Natural killer cell treated with Interleukin-12 subunit alpha and Interleukin-12 subunit beta and Interleukin-15 and Interleukin-18, amount 100 ng/mL, for 72 hours (primary cell): ENCODE measurements around the gene ZRANB2. TPM values are rescaled to one million over a fixed set of nuclear protein-coding genes. Genes with fewer than 3 reads are reported as not detected.

Experiments
- ATAC-seq, 2 donors: fragments of 150-1000 bp; cut with Tn5 transposase in 1 of 2; sonication (Bioruptor Pico), chemical (Tn5 transposase) in 1 of 2; 2 replicates each; pipeline ENCODE4 v1.10.0; 2021
- DNase-seq: peaks from one replicate; pipeline ENCODE4 v3.0.0; 2022; ENCODE audit warnings: low spot score
- H3K27ac Mint-ChIP-seq, 2 donors: 1 replicate in 1 of 2; 2 replicates in 1 of 2; pipeline ENCODE4 v1.8.0; 2022; ENCODE audit warnings: mixed read lengths in 2 of 2, mild to moderate bottlenecking in 1 of 2, moderate library complexity in 1 of 2
- H3K27me3 Mint-ChIP-seq, 2 donors: 1 replicate in 1 of 2; 2 replicates in 1 of 2; pipeline ENCODE4 v1.8.0; 2022; ENCODE audit warnings: mixed read lengths in 2 of 2
- H3K36me3 Mint-ChIP-seq: one replicate; pipeline ENCODE4 v1.8.0; 2022; ENCODE audit warnings: mixed read lengths
- H3K4me1 Mint-ChIP-seq, 2 donors: 1 replicate in 1 of 2; 2 replicates in 1 of 2; pipeline ENCODE4 v1.8.0; 2022; ENCODE audit warnings: low read depth in 2 of 2, mixed read lengths in 2 of 2, mild to moderate bottlenecking in 1 of 2
- H3K4me3 Mint-ChIP-seq: one replicate; pipeline ENCODE4 v1.8.0; 2022; ENCODE audit warnings: mixed read lengths
- H3K9me3 Mint-ChIP-seq: 2 replicates; pipeline ENCODE4 v1.8.0; 2022; ENCODE audit warnings: mixed read lengths
- total RNA-seq, 2 donors: library from RNA; stranded (reverse); gene quantifications; one replicate each; pipeline ENCODE4 v1.2.3, GENCODE V29; 2022

The ZRANB2 gene
- total RNA-seq, 2 donors from 2014 or later, result 96.0 to 116 TPM

DNA sequence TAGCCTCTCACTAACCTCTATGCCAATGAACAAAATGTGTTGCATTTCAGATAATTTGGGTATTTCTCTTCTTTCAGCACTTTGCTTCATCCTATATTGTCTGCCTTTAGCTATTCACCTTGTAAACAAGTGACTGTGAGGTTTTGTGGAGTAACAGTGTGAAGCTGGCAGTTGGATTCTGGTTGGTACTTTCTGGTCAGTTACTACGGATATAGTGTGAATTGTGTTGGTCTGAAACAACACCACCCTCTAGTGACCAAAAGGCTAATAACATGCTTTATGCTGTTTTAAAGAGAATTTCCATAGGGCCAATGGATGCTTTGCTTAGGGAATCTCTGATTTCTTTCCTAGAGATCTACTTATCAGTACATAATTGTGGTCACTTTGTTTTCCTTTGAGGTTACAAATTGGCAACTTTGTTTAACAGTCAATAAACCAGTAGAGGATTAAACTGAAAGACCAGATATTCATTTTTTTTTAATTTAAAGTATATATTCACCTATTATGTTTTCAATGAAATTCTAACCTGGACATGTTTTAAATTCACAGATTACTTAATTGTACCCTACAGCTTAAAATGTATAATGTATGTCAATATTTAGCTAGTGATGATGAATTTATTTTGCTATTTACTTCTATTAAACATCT is 30.8 kb downstream of the ZRANB2 start:
- Mint-ChIP-seq H3K4me1 (peaks cover 22 to 27% of the 10 kb centered on the region in 2 donors), H3K9me3 (no peaks in the 10 kb centered on the region), H3K4me3 (peak overlapping the region; percentile 18), H3K27me3 (peaks cover 12 to 33% of the 10 kb centered on the region in 2 donors), H3K36me3 (no peaks in the 10 kb centered on the region), H3K27ac (no peak overlapping the region)
- ATAC-seq, result peak in 1 of 2 donors; percentile 37
- no peak for DNase-seq

DNA sequence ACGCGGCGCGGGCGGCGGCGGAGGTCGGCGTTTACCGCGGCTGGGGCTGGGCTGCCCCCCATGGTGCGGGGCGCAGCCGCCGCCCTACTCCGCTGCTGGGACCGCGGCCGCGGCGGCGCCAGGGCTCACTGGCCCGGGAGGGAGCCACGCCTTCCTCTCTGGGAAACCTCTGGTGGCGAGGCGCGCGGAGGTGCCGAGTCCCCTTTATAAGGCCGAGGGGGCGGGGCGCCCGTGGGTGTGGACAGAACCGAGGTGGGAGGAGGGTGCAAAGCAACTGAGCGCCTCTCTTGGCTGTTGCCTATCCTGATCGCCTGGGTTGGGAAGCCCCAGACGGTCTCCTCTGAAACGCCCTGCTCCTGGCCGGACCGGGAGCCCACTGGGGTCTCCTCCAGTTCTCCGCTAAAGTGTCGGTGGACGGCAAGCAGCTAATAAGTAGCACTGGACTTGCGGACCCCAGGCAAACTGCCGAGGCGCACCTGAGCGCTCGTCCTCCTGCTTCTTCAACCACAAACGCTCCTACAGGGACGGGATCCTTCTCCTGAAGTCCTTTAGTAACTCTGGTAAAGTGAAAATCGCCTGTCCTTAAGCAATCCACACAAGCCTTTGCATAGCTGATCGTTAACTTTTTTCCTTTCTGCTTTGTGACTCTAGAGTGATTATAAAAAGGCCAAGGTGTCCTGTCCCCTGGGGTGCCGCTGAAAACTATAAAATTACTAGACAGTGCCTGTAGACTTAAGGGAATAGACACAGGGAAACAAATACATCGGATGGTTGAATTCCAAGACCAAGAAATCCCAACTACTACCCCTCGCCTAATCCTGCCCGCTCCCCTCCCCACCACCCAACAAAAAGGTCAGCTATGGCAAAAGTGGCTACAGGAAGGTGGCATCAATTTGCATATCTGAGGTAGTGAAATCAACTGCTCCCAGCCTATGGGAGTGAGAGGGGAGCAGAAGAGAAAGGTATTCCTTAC is 32.9 kb downstream of the ZRANB2 start, which contains the start of gene PTGER3:
TSS of gene PTGER3 (minus strand) at position 182 of the 973 bp plus-strand sequence. CDS start 239 bp downstream, outside the sequence.
- Mint-ChIP-seq H3K4me1 (peaks cover 22 to 27% of the 10 kb centered on the region in 2 donors), H3K9me3 (no peaks in the 10 kb centered on the region), H3K27ac (peak within 1 kb of the TSS; percentile 66 to 90), H3K36me3 (no peaks in the 10 kb centered on the region), H3K27me3 (peaks cover 12 to 38% of the 10 kb centered on the region in 2 donors), H3K4me3 (peak within 1 kb of the TSS; percentile 90)
- DNase-seq, result peak; percentile 91
- ATAC-seq, result peak; percentile 83 to 92

DNA sequence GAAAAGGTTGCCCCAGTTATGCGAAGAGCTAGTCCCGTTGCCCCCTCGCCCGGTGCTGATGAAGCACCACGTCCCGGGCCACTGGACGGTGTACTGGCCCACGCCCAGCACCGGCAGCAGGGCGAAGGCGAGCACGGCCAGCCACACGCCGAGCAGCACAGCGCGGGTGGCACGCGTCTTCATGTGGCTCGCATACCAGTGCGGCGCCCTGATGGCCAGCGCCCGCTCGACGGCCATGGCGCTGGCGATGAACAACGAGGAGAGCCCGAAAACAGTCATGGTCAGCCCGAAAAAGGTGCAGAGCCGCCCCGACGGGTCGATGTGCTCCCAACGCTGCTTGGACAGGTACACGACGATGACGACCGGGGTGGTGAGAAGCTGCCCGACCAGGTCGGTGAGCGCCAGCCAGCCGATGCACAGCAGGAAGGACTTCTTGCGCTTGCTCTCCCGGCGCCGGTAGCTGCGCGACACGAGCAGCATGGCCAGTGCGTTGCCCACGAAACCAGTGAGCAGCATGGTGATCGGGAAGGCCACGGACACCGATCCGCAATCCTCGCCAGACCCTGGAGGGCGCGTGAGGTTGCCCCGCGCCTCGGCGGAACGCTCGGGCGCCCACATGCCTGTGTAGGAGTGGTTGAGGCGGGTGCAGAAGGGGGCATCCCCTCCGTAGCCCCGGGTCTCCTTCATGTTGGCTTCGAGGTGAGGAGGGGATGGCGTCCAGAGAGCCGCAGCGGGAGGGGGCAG is 33.8 kb downstream of the ZRANB2 start:
- Mint-ChIP-seq H3K9me3 (no peaks in the 10 kb centered on the region), H3K4me1 (peaks cover 22 to 27% of the 10 kb centered on the region in 2 donors), H3K4me3 (peak overlapping the region; percentile 90), H3K27ac (peak overlapping the region; percentile 66 to 90), H3K36me3 (no peaks in the 10 kb centered on the region), H3K27me3 (peaks cover 12 to 38% of the 10 kb centered on the region in 2 donors)
- DNase-seq (peak; percentile 75), ATAC-seq (peak; percentile 72 to 85)

DNA sequence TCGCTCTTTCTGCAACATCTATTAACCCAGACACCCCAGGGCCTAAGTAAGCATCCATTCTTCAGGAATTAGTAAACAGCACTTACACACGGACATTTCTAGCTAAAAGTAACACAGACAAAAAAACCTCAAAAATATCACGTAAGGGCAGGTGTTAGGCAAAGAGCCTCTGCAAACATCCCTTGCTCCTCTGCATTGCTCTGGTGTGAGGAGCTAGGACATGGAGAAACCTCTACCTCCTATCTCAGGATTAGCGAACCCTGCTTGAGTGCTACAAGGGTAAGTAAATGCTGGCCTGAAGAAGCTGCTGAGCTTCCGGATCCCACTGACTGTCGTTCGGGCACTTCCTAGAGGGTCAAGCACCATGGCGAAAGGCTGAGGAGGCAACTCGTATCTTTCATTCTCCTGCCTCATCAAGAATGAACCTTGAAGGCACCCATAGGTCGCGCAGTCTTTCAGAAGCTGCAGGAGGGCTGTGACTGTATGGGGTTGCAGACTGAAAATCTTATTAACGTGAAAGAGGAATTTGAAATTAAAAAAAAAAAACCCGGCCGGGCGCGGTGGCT is 35.3 kb downstream of the ZRANB2 start:
- Mint-ChIP-seq H3K27me3 (peaks cover 8 to 31% of the 10 kb centered on the region in 2 donors), H3K9me3 (no peaks in the 10 kb centered on the region), H3K27ac (peak overlapping the region; percentile 31 to 66), H3K4me3 (peak overlapping the region; percentile 90), H3K4me1 (peaks cover 24 to 41% of the 10 kb centered on the region in 2 donors), H3K36me3 (no peaks in the 10 kb centered on the region)
- DNase-seq (no peak), ATAC-seq (no peak)

DNA sequence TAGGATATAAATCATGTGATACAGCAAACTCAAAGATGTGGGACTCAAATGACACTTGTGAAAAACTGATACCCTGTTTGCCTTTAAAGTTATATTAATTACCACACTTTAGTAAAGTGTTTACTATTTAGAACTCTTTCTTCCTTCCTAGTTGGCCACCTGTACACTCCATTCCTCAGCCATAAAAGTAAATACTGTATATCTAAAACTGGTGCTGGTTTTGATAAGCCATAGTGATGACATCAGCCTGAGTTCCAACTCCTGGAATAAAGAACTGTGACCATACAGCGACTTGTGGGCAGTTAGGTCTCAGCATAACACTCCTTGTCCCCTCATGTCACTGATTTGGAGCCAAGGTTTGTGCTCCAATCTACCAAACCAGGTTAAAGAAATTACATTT is 36.0 kb downstream of the ZRANB2 start:
- ATAC-seq, result no peak
- Mint-ChIP-seq H3K4me3 (peak overlapping the region; percentile 90), H3K27ac (peak overlapping the region in 1 of 2 donors; percentile 31), H3K27me3 (peaks cover 9 to 32% of the 10 kb centered on the region in 2 donors), H3K36me3 (no peaks in the 10 kb centered on the region), H3K4me1 (peaks cover 25 to 42% of the 10 kb centered on the region in 2 donors), H3K9me3 (no peaks in the 10 kb centered on the region)
- DNase-seq, result no peak

DNA sequence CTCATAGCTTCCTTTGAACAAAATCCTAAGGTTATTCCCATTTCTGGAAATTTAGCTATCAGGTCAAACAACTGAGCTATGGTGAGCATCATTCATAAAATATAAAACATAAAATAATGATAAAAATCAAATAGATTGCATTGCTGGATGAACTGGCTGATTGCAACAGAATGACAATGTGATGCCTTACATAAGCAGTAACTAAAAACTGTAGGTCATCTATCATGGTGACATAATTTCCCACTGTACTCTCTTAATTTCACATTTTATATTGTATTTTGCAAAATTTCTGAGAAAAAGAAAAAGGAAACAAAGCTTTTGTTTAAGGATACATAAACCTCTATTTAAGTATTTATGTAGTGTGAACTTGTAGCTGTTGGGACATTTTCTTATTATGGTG is 37.8 kb downstream of the ZRANB2 start:
- no peak for ATAC-seq
- Mint-ChIP-seq H3K36me3 (peaks cover 6% of the 10 kb centered on the region), H3K27ac (no peak overlapping the region), H3K9me3 (no peaks in the 10 kb centered on the region), H3K4me3 (peak overlapping the region; percentile 17), H3K27me3 (peaks cover 10 to 35% of the 10 kb centered on the region in 2 donors), H3K4me1 (peaks cover 27 to 45% of the 10 kb centered on the region in 2 donors)
- no peak for DNase-seq

DNA sequence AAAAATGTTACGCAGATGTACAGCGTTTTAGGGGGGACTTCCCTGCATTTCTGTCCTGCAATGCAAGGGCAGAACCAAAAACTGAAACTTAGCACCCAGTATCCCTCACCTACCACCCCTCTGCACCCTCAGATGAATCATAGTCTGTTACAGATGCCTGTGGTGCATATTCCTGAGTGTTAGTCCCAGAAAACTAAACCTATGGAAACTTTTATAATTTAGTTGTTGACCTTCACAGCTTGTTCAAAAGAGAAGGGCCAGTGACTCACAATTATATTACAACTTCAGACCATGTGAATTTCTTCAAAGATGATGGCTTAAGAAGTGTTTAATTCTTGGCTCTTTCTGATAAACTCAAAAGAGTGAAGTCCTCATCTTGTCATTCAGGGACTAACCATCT is 39.0 kb downstream of the ZRANB2 start:
- peaks cover 19 to 47% of the 10 kb centered on the region in 2 donors for H3K4me1 Mint-ChIP-seq
- H3K36me3 Mint-ChIP-seq, result peaks cover 6% of the 10 kb centered on the region
- peaks cover 10 to 35% of the 10 kb centered on the region in 2 donors for H3K27me3 Mint-ChIP-seq
- H3K27ac Mint-ChIP-seq, result peak overlapping the region; percentile 2 to 73
- H3K9me3 Mint-ChIP-seq, result no peaks in the 10 kb centered on the region
- ATAC-seq, result peak in 1 of 2 donors; percentile 73
- DNase-seq, result no peak
- H3K4me3 Mint-ChIP-seq, result peak overlapping the region; percentile 16

DNA sequence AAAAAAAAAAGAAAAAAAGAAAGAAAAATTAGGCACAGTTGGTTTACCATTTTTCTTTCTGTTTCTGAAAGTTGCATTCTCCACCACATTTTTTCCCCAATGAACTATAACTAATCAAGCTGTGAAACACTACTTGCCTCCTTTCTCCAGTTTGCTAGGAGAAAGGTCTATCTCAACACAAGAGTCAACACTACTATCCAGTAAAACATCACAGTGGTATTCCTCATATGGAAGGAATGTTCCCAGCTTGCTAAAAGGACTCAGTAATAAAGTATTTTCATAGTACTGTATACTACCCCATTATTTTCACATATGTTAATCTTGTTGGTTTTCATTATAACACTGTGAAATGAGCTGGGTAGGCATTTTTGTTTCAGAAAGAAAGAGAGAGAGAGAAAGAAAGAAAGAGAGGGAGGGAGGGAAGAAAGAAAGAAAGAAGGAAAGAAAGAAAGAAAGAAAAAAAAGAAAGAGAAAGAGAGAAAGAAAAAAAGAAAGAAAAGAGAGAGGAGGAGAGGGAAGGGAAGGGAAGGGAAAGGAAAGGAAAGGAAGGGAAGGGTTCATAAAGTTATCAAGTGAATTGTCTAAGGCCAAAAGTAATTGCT is 41.1 kb downstream of the ZRANB2 start:
- ATAC-seq, result no peak
- H3K27ac Mint-ChIP-seq, result peak overlapping the region in 1 of 2 donors; percentile 73
- H3K36me3 Mint-ChIP-seq, result peaks cover 15% of the 10 kb centered on the region
- no peaks in the 10 kb centered on the region for H3K9me3 Mint-ChIP-seq
- peak overlapping the region; percentile 8 for H3K4me3 Mint-ChIP-seq
- H3K4me1 Mint-ChIP-seq, result peaks cover 22 to 43% of the 10 kb centered on the region in 2 donors
- peaks cover 10 to 26% of the 10 kb centered on the region in 2 donors for H3K27me3 Mint-ChIP-seq
- DNase-seq, result no peak

DNA sequence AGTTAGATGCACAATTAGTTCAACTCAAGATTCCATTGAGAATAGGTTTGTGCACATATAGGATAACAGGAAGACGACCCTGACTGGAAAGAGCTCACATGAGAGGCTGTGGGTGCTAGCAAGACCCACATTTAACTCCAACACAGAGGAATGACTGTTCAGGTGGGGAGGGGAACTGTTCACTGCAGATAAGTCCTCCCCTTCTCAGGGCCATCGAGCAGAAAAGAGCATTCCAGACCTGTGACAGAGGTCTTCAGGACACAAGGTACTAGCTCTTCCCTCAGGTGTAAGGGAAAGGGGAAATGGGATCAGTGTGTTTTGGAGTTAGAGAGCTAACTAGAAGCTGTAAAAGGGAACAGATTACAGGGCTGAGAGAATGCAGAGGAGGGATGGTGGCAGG is 41.9 kb downstream of the ZRANB2 start:
- DNase-seq (no peak), ATAC-seq (no peak)
- H3K9me3 Mint-ChIP-seq, result no peaks in the 10 kb centered on the region
- peak overlapping the region; percentile 40 for H3K4me3 Mint-ChIP-seq
- H3K27me3 Mint-ChIP-seq, result peaks cover 10 to 25% of the 10 kb centered on the region in 2 donors
- peaks cover 15% of the 10 kb centered on the region for H3K36me3 Mint-ChIP-seq
- peaks cover 22 to 43% of the 10 kb centered on the region in 2 donors for H3K4me1 Mint-ChIP-seq
- H3K27ac Mint-ChIP-seq, result no peak overlapping the region

DNA sequence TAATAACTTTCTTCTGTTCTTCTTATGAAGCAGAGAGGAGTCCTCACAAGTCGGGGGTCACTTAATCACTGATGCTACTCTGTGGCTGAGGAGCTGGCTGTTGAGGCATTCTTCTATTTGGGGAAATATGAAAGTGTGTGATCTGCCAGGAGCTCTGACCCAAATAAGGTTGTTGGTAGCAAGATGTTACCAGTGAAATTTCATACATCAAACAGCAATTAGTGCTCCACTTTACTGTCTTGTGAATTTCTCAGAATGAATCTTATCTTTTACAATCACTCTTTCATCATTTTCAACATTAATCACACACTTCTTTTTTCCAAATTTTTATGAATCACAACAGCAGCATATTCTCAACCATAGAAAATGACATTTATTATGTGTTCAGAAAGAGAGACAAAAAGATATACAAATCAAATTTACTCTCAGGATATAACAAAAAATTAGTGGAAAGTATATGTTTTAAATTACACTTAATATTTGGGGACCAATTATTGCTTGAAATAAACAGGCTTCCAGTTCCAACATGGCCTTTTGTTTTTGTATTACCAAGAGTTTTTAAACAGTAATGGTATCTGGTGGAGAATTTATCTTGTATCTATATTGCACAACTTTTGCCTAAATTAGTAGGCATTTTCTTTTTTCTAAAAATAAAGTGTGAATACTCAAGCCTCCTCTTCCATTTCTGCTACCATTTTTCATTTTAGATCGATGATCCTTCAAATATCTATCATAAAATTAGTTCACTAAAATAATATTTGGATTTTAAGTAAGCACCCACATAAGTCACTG is 42.8 kb downstream of the ZRANB2 start:
- peaks cover 13 to 25% of the 10 kb centered on the region in 2 donors for H3K27me3 Mint-ChIP-seq
- peaks cover 22 to 46% of the 10 kb centered on the region in 2 donors for H3K4me1 Mint-ChIP-seq
- no peak overlapping the region for H3K27ac Mint-ChIP-seq
- DNase-seq (no peak), ATAC-seq (no peak)
- H3K4me3 Mint-ChIP-seq, result peak overlapping the region; percentile 18
- H3K9me3 Mint-ChIP-seq, result no peaks in the 10 kb centered on the region
- H3K36me3 Mint-ChIP-seq, result peaks cover 15% of the 10 kb centered on the region

DNA sequence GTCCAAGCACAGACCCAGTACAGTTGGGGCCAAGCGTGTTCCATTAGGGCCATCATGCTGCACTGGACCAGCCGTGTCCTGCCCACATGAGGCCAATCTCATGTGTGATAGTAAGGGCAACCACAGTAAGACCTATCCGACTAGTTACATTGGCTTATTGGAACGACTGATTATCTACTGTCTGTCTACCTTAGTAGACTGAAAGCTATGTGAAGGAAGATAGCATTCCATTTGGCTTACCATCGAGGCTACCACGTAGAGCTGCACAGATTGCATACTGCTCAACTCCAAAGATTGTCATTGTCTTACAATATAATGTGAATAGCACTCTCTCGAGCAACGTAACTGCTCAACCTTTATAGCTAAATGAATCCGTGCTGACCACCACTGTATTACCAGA is 43.8 kb downstream of the ZRANB2 start:
- ATAC-seq (no peak), DNase-seq (no peak)
- Mint-ChIP-seq H3K27ac (no peak overlapping the region), H3K4me1 (peaks cover 22 to 46% of the 10 kb centered on the region in 2 donors), H3K36me3 (peaks cover 15% of the 10 kb centered on the region), H3K27me3 (peaks cover 13 to 25% of the 10 kb centered on the region in 2 donors), H3K9me3 (no peaks in the 10 kb centered on the region), H3K4me3 (no peak overlapping the region)

DNA sequence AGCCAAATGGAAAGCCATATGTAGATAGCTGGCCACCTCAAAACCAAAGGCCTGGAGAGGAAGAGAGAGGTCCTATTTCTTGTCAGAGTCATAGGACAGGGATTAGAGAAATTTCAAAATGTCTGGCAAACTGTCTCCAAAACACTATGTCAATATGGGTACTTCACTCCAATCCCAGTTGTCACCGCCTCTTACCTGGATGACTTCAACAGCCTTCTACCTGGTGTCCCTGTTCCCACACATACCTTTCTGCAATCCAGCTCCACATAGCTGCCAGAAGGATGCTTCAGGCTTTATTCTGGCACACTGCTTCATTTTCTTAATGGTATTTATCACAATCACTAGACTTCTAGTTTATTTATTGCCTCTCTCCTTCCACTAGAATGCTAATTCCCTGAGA is 47.7 kb downstream of the ZRANB2 start:
- Mint-ChIP-seq H3K27me3 (peaks cover 10 to 17% of the 10 kb centered on the region in 2 donors), H3K4me1 (peaks cover 10 to 19% of the 10 kb centered on the region in 2 donors), H3K36me3 (peaks cover 8% of the 10 kb centered on the region), H3K4me3 (no peak overlapping the region), H3K27ac (no peak overlapping the region), H3K9me3 (no peaks in the 10 kb centered on the region)
- DNase-seq (no peak), ATAC-seq (no peak)
